HepG2 (cell line): Measurements from ENCODE around the gene HOXA7. TPM values are rescaled to one million over a fixed set of nuclear protein-coding genes. Genes with fewer than 3 reads are reported as not detected.

ENCODE experiments used
- BCL6 ChIP-seq: IDR thresholded peaks from 2 replicates; pipeline ENCODE4 v1.6.1; 2016; ENCODE audit warnings: missing genetic modification reagents, missing compliant biosample characterization
- ELF3 ChIP-seq: IDR thresholded peaks from 2 replicates; pipeline ENCODE4 v1.6.1; 2016; ENCODE audit warnings: missing genetic modification reagents, missing compliant biosample characterization
- EZH2 ChIP-seq: conservative IDR thresholded peaks from 2 replicates; pipeline ENCODE4 v1.6.1; 2012; ENCODE audit warnings: mild to moderate bottlenecking, low read depth, low read length, moderate library complexity
- KAT2B ChIP-seq: fragments of 150-350 bp; IDR thresholded peaks from 2 replicates; pipeline ENCODE4 v1.6.1; 2014; ENCODE audit warnings: low read depth, low read length, borderline replicate concordance
- MLLT10 ChIP-seq: sonication (generic); formaldehyde crosslinking; IDR thresholded peaks from 2 replicates; pipeline ENCODE4 v1.4.0; 2020; ENCODE audit warnings: missing genetic modification reagents
- RAD51 ChIP-seq: fragments of 450-650 bp; IDR thresholded peaks from 2 replicates; pipeline ENCODE4 v1.6.1; 2016; ENCODE audit warnings: borderline replicate concordance
- RARA ChIP-seq: IDR thresholded peaks from 2 replicates; pipeline ENCODE4 v1.6.1; 2016; ENCODE audit warnings: missing genetic modification reagents, missing compliant biosample characterization
- RXRB ChIP-seq: IDR thresholded peaks from 2 replicates; pipeline ENCODE4 v1.6.1; 2016; ENCODE audit warnings: borderline replicate concordance, missing genetic modification reagents, missing compliant biosample characterization
- SRY ChIP-seq: sonication (generic); formaldehyde crosslinking; IDR thresholded peaks from 2 replicates; pipeline ENCODE4 v1.8.0; 2022; ENCODE audit warnings: mild to moderate bottlenecking, missing genetic modification reagents
- ZNF232 ChIP-seq: sonication (generic); formaldehyde crosslinking; IDR thresholded peaks from 2 replicates; pipeline ENCODE4 v1.4.0; 2020; ENCODE audit warnings: missing genetic modification reagents, borderline replicate concordance
- ZNF468 ChIP-seq: sonication (generic); formaldehyde crosslinking; IDR thresholded peaks from 2 replicates; pipeline ENCODE4 v1.8.0; 2022; ENCODE audit warnings: mild to moderate bottlenecking, moderate library complexity, missing genetic modification reagents
- ZNF670 ChIP-seq: sonication (generic); formaldehyde crosslinking; IDR thresholded peaks from 2 replicates; pipeline ENCODE4 v1.8.0; 2022; ENCODE audit warnings: mild to moderate bottlenecking, missing genetic modification reagents, borderline replicate concordance
- ZNF749 ChIP-seq: sonication (generic); formaldehyde crosslinking; IDR thresholded peaks from 2 replicates; pipeline ENCODE4 v1.8.0; 2022; ENCODE audit warnings: mild to moderate bottlenecking, missing genetic modification reagents, moderate library complexity, borderline replicate concordance
- polyA plus RNA-seq, 8 experiments: library from polyadenylated mRNA; depleted of rRNA in 3 of 8; stranded (reverse) in 7 of 8; unstranded in 1 of 8; fragments of >200 nt; fragmentation: Illumina TruSeq in 4 of 8; extraction: Trizol in 4 of 8; gene quantifications; 2 replicates each; pipeline versions ENCODE4 v1.2.1 to v1.2.3, GENCODE V29; 2011 to 2016; ENCODE audit warnings: low read depth in 4 of 8, missing spikeins in 1 of 8, mixed read lengths in 1 of 8; ENCODE audit not compliant: insufficient read depth in 1 of 8
- total RNA-seq, 5 experiments: library from RNA; depleted of rRNA; stranded (reverse); fragments of >200 nt; fragmentation: Illumina TruSeq; extraction: Trizol; gene quantifications; 2 replicates each; pipeline ENCODE4 v1.2.3, GENCODE V29; 2016; ENCODE audit warnings: low read depth in 1 of 5
- TF ChIP-seq, protein P1 (sequence below): sonication (generic); formaldehyde crosslinking; IDR thresholded peaks from 2 replicates; pipeline ENCODE4 v1.5.0; 2020; ENCODE audit warnings: mild to moderate bottlenecking, missing genetic modification reagents, borderline replicate concordance
- TF ChIP-seq, protein P2 (sequence below): IDR thresholded peaks from 2 replicates; pipeline ENCODE4 v1.6.1; 2012; ENCODE audit warnings: low read depth, low read length, improper control_type of control experiment
- TF ChIP-seq, protein P3 (sequence below): sonication (generic); IDR thresholded peaks from 2 replicates; pipeline ENCODE4 v1.6.1; 2016; ENCODE audit warnings: low read depth, borderline replicate concordance
- TF ChIP-seq, protein P4 (sequence below): sonication (generic); formaldehyde crosslinking; conservative IDR thresholded peaks from 2 replicates; pipeline ENCODE4 v1.8.1; 2023; ENCODE audit warnings: missing genetic modification reagents

Gene HOXA7
- total and polyA plus RNA-seq, 2 of the 13 experiments (the other 11 are each of a cell fraction or from before 2014, with no cell fraction given): 0.05 TPM; not detected in 1

DNA sequence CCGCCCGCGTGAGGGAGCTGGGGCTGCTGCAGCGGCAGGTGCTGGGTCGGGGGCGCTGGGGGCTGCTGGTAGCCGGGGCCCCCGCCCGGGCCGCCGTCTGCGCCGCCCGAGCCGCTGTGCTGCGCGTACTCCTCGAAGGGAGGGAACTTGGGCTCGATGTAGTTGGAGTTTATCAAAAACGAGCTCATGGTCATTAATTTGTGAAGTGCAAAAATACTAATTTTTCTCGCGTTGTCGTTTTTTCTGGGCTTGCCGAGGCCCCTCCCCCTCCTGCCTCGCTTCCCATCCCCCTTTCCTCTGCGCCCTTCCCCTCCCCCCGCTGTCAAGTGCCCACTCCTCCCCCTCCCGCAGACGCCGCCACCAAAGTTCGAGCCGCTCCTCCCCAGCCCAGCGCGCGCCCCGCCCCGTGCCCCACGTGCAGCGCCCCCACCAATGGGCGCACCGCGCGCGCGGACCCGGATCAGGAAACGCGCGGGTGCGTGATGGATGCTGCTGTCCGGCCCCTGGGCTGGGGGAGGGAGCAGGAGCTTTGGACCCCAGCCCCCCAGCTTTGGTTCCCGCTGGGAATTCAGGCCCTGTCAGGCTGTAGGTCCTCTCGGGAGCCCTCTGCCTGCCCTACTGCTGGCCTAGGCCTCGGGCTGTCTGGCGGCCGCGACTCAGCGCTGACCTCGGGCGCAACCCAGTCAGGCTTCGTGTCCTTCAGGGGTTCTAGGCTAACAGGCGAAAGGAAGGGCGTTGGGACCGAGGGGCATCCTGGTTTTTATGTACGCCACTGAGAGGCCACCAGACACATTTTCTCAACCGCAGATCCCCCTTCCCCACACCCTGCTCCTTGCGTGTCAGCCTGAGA, 25.7 kb downstream of the HOXA7 start, which contains the start of gene HOXA4 (continued):
- TF ChIP-seq ELF3 (peak; percentile 75), RXRB (CRISPR knock-in tag) (peak; percentile 61), RAD51 (peak; percentile 81), BCL6 (CRISPR knock-in tag) (no peak), ZNF468 (CRISPR knock-in tag) (0 out of 2 replicates have a peak, but pooled peaks have one; percentile 41), KAT2B (no peak), SRY (CRISPR knock-in tag) (peak; percentile 34; the same call in 1 of the 2 replicates), MLLT10 (CRISPR knock-in tag) (no peak), EZH2 (no peak), RARA (peak; percentile 65), ZNF749 (no peak), ZNF670 (no peak), ZNF232 (CRISPR knock-in tag) (no peak)
- TF ChIP-seq, protein P1, sequence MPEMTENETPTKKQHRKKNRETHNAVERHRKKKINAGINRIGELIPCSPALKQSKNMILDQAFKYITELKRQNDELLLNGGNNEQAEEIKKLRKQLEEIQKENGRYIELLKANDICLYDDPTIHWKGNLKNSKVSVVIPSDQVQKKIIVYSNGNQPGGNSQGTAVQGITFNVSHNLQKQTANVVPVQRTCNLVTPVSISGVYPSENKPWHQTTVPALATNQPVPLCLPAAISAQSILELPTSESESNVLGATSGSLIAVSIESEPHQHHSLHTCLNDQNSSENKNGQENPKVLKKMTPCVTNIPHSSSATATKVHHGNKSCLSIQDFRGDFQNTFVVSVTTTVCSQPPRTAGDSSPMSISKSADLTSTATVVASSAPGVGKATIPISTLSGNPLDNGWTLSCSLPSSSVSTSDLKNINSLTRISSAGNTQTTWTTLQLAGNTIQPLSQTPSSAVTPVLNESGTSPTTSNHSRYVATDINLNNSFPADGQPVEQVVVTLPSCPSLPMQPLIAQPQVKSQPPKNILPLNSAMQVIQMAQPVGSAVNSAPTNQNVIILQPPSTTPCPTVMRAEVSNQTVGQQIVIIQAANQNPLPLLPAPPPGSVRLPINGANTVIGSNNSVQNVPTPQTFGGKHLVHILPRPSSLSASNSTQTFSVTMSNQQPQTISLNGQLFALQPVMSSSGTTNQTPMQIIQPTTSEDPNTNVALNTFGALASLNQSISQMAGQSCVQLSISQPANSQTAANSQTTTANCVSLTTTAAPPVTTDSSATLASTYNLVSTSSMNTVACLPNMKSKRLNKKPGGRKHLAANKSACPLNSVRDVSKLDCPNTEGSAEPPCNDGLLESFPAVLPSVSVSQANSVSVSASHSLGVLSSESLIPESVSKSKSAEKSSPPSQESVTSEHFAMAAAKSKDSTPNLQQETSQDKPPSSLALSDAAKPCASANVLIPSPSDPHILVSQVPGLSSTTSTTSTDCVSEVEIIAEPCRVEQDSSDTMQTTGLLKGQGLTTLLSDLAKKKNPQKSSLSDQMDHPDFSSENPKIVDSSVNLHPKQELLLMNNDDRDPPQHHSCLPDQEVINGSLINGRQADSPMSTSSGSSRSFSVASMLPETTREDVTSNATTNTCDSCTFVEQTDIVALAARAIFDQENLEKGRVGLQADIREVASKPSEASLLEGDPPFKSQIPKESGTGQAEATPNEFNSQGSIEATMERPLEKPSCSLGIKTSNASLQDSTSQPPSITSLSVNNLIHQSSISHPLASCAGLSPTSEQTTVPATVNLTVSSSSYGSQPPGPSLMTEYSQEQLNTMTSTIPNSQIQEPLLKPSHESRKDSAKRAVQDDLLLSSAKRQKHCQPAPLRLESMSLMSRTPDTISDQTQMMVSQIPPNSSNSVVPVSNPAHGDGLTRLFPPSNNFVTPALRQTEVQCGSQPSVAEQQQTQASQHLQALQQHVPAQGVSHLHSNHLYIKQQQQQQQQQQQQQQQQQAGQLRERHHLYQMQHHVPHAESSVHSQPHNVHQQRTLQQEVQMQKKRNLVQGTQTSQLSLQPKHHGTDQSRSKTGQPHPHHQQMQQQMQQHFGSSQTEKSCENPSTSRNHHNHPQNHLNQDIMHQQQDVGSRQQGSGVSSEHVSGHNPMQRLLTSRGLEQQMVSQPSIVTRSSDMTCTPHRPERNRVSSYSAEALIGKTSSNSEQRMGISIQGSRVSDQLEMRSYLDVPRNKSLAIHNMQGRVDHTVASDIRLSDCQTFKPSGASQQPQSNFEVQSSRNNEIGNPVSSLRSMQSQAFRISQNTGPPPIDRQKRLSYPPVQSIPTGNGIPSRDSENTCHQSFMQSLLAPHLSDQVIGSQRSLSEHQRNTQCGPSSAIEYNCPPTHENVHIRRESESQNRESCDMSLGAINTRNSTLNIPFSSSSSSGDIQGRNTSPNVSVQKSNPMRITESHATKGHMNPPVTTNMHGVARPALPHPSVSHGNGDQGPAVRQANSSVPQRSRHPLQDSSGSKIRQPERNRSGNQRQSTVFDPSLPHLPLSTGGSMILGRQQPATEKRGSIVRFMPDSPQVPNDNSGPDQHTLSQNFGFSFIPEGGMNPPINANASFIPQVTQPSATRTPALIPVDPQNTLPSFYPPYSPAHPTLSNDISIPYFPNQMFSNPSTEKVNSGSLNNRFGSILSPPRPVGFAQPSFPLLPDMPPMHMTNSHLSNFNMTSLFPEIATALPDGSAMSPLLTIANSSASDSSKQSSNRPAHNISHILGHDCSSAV (CRISPR knock-in tag): no peak
- TF ChIP-seq, protein P2, sequence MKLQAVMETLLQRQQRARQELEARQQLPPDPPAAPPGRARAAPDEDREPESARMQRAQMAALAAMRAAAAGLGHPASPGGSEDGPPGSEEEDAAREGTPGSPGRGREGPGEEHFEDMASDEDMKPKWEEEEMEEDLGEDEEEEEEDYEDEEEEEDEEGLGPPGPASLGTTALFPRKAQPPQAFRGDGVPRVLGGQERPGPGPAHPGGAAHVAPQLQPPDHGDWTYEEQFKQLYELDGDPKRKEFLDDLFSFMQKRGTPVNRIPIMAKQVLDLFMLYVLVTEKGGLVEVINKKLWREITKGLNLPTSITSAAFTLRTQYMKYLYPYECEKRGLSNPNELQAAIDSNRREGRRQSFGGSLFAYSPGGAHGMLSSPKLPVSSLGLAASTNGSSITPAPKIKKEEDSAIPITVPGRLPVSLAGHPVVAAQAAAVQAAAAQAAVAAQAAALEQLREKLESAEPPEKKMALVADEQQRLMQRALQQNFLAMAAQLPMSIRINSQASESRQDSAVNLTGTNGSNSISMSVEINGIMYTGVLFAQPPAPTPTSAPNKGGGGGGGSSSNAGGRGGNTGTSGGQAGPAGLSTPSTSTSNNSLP: no peak
- TF ChIP-seq, protein P3, sequence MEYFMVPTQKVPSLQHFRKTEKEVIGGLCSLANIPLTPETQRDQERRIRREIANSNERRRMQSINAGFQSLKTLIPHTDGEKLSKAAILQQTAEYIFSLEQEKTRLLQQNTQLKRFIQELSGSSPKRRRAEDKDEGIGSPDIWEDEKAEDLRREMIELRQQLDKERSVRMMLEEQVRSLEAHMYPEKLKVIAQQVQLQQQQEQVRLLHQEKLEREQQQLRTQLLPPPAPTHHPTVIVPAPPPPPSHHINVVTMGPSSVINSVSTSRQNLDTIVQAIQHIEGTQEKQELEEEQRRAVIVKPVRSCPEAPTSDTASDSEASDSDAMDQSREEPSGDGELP: peak; percentile 20; the same call in 1 of the 2 replicates
- TF ChIP-seq, protein P4, sequence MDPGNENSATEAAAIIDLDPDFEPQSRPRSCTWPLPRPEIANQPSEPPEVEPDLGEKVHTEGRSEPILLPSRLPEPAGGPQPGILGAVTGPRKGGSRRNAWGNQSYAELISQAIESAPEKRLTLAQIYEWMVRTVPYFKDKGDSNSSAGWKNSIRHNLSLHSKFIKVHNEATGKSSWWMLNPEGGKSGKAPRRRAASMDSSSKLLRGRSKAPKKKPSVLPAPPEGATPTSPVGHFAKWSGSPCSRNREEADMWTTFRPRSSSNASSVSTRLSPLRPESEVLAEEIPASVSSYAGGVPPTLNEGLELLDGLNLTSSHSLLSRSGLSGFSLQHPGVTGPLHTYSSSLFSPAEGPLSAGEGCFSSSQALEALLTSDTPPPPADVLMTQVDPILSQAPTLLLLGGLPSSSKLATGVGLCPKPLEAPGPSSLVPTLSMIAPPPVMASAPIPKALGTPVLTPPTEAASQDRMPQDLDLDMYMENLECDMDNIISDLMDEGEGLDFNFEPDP (CRISPR knock-in tag): no peak
